Measurements from ENCODE around the gene CD34. TPM values are rescaled to one million over a fixed set of nuclear protein-coding genes. Genes with fewer than 3 reads are reported as not detected.

CD34 gene
- total RNA-seq, 1 experiment from 2014 or later, result not detected

DNA sequence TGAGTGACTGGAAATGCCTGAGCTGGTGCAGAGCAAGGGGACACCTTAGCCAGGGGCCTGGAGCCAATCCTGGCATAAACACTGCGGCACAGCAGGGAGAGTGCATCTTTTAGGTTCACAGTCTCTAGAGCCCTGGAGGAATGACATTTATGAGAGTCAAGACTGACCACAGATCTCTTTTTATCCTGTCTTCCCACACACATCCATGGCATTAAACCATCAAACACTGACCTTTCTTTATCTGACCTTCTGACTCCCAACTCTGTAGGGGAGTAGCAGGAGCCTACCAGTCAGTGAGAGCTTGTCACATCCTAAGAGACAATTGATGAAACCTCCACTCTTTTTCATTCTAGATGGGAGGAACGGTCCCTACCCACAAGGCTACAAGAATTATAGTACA is 7.9 kb downstream of the CD34 start:
- H3K9me3 ChIP-seq (ENCODE audit: insufficient read depth, low read depth), result no peaks in the 10 kb centered on the region
- H3K4me1 ChIP-seq (replicated peaks; ENCODE audit: insufficient read depth), result no peaks in the 10 kb centered on the region
- ChIA-PET CTCF (no interaction called here), POLR2A (ENCODE audit: unreplicated experiment) (no interaction called here)
- no peaks in the 10 kb centered on the region for H3K79me2 ChIP-seq (ENCODE audit: low read depth)
- BruUV-seq (replicated peaks), result no TSS peak
- H4K20me1 ChIP-seq (ENCODE audit: insufficient read depth), result no peaks in the 10 kb centered on the region
- H3K27me3 ChIP-seq (ENCODE audit: insufficient read depth, low read depth), result no peaks in the 10 kb centered on the region
- no peak overlapping the region for H3K4me3 ChIP-seq
- TF ChIP-seq EZH2 (IDR thresholded peaks at IDR 0.05; ENCODE audit: low read depth) (no peak), CTCF (conservative IDR thresholded peaks at IDR 0.05) (no peak)
- H3K36me3 ChIP-seq (ENCODE audit: low read depth), result no peaks in the 10 kb centered on the region
- H3F3A ChIP-seq (ENCODE audit: insufficient read depth, low read depth), result no peaks in the 10 kb centered on the region
- intact Hi-C loops (cut with micrococcal nuclease; ENCODE audit: unreplicated experiment), result no loop called here
- H3K4me2 ChIP-seq, result no peak overlapping the region
- H3K9me2 ChIP-seq (ENCODE audit: insufficient read depth), result no peaks in the 10 kb centered on the region
- DNase-seq, result no peak
- H2AFZ ChIP-seq, result no peak overlapping the region
- H3K27ac ChIP-seq, result no peak overlapping the region

- Histone ChIP-seq H4K20me1 (ENCODE audit: insufficient read depth) (no peaks in the 10 kb centered on the region), H3F3A (ENCODE audit: insufficient read depth, low read depth) (no peaks in the 10 kb centered on the region), H3K79me2 (ENCODE audit: low read depth) (no peaks in the 10 kb centered on the region), H3K4me3 (no peak overlapping the region), H3K4me2 (no peak overlapping the region), H3K27ac (no peak overlapping the region), H3K36me3 (ENCODE audit: low read depth) (no peaks in the 10 kb centered on the region), H3K9me3 (ENCODE audit: insufficient read depth, low read depth) (no peaks in the 10 kb centered on the region), H3K9me2 (ENCODE audit: insufficient read depth) (no peaks in the 10 kb centered on the region), H3K4me1 (replicated peaks; ENCODE audit: insufficient read depth) (no peaks in the 10 kb centered on the region), H3K27me3 (ENCODE audit: insufficient read depth, low read depth) (no peaks in the 10 kb centered on the region), H2AFZ (no peak overlapping the region)
- ChIA-PET POLR2A (ENCODE audit: unreplicated experiment) (no interaction called here), CTCF (no interaction called here)
- DNase-seq, result no peak
- BruUV-seq (replicated peaks), result no TSS peak
- TF ChIP-seq EZH2 (IDR thresholded peaks at IDR 0.05; ENCODE audit: low read depth), result no peak
- no peak for TF ChIP-seq CTCF (conservative IDR thresholded peaks at IDR 0.05)
- intact Hi-C loops (cut with micrococcal nuclease; ENCODE audit: unreplicated experiment), result no loop called here
These were observed 8.4 kb downstream of the CD34 start for GRCh38 chr1:207902566-207902965.

GRCh38 chr1:207901041-207901653 is 9.8 kb downstream of the CD34 start:
- no peaks in the 10 kb centered on the region for H3F3A ChIP-seq (ENCODE audit: insufficient read depth, low read depth)
- H3K9me3 ChIP-seq (ENCODE audit: insufficient read depth, low read depth), result no peaks in the 10 kb centered on the region
- TF ChIP-seq EZH2 (IDR thresholded peaks at IDR 0.05; ENCODE audit: low read depth) (no peak), CTCF (conservative IDR thresholded peaks at IDR 0.05) (no peak)
- no peak overlapping the region for H3K27ac ChIP-seq
- no peaks in the 10 kb centered on the region for H3K79me2 ChIP-seq (ENCODE audit: low read depth)
- POLR2A ChIA-PET (ENCODE audit: unreplicated experiment), result no interaction called here
- no TSS peak for BruUV-seq (replicated peaks)
- no peaks in the 10 kb centered on the region for H3K27me3 ChIP-seq (ENCODE audit: insufficient read depth, low read depth)
- CTCF ChIA-PET, result interaction anchor here (0.6 kb wide), 2 partner anchors 62 to 64 kb away, joined by 4 to 5 read pairs; no protein-coding TSS in a partner anchor
- no peak overlapping the region for H2AFZ ChIP-seq
- no peaks in the 10 kb centered on the region for H3K9me2 ChIP-seq (ENCODE audit: insufficient read depth)
- no peaks in the 10 kb centered on the region for H3K4me1 ChIP-seq (replicated peaks; ENCODE audit: insufficient read depth)
- no peak for DNase-seq
- no peaks in the 10 kb centered on the region for H3K36me3 ChIP-seq (ENCODE audit: low read depth)
- intact Hi-C loops (cut with micrococcal nuclease; ENCODE audit: unreplicated experiment), result no loop called here
- no peaks in the 10 kb centered on the region for H4K20me1 ChIP-seq (ENCODE audit: insufficient read depth)
- H3K4me3 ChIP-seq, result no peak overlapping the region
- no peak overlapping the region for H3K4me2 ChIP-seq

Measured in PC-9 (cell line).